HG03354 (cell line): ENCODE data around the gene RAP1GAP.
A peak's percentile ranks its signal among the peaks of the same experiment; 100 is the strongest.

ENCODE experiments used
- ATAC-seq: cut with Tn5 transposase; IDR thresholded peaks from one replicate; pipeline ENCODE4 v1.9.1; 2021; ENCODE audit warnings: mild to moderate bottlenecking; ENCODE audit not compliant: unreplicated experiment, poor library complexity, severe bottlenecking

Gene RAP1GAP

DNA sequence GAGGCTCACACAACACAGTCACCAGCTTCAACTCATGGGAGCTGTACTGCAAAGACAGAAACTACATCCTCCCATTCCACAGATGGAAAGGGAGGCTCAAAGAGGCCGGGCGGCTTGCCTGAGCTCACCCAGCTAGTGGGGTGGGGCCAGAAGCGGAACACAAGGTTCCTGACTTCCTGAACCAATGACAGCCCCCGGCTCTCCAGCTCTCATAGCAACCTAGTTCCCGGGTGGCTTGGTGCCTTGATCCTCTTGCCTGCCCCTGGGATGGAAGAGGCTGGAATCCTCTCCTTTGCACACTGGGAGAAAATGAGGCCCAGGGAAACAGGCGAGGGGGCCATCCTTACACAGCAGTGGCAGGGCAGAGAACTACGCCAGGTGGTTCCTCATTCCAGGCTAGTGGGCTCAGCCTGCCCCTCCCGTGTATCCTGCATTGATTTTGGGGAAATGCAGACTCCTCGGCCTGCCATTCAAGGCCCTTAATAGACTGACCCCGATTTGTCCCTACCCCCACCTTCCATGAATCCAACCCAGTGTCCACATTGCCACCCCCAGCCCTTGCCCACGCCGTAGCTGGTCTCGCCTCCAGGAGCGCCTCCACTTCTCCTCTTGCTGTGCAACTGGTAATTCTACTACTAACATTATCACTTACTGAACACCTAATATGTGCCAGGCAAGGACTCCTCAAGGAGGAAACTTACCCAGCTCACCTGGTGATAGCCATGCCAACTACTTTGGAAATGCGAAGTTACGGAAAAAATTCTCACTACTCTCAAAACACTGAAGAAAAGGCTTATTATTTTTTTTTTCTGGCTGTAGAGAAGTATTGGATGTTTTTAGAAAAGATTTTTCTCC lies 5.0 kb downstream of the RAP1GAP start:
- ATAC-seq, result no peak

DNA sequence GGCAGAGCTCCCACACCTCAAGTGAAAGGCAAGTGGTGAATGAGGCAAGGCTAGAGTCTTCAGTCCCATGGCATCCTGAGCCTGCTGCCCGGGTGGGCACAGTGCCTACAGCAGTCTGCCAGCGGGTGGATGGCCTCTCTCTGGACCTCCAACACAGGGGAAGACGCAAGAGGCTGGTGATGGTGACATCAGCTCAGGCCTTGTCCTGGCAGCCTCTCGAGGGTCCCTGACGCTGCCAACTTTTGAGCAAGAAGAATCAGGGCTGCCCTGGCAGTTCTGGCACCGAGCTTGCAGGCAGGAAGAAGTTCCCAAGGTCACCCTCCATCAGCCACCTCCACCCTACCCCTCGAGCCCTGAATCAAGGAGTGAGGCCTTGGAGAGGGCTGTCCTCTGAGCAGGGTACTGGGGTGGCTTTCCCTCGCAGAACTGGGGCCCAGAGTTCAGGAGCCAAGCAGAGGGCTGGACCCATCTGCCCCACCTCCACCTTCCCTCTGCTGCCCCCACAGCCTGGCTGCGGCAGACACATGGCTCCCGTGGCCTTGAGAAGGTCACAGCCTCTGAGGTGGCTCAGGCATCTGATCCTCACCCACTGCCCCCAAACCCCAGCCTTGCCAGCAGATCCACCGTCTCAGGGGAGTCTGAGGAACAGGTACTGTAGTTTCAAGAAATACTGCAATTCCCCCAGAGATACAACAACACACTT lies 5.8 kb downstream of the RAP1GAP start:
- ATAC-seq, result no peak

DNA sequence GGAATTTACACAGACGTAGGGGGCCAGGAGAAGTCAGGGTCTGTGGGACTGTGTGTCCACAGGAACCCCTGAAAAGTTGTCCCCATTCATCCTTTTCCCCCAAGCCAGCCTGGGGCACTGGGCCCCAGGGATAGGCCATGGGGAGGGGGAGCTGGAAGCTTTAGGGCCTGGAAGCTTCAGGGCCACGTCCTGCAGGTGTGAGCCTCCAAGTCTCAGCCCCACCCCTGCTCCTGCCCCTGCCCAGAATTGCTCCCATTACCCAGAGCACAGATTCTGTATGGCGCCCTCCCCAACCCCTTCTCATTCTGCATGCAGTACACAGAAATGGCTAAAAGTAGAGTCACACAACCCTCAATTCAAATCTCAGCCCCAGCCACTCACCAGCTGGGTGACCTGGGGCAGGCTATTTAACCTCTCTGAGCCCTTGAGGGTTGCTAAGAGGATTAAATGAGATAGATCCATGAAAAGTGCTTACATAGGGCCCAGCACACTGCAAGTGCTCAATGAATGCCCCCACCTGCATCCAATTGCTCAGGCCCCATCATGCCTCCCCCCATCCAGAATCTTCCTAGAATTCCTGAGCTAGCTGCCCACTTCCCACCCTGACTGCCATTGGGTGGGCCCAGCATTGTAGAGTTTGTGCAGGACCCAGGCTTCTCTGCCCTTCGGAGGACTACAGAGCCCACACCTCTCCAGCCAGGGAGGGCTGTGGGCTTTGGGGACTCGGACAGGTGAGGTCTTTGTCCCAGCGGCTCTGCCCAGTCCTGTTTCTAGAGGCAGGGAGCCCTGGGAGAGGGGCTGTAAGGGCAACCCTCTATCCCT lies 6.5 kb downstream of the RAP1GAP start:
- no peak for ATAC-seq

DNA sequence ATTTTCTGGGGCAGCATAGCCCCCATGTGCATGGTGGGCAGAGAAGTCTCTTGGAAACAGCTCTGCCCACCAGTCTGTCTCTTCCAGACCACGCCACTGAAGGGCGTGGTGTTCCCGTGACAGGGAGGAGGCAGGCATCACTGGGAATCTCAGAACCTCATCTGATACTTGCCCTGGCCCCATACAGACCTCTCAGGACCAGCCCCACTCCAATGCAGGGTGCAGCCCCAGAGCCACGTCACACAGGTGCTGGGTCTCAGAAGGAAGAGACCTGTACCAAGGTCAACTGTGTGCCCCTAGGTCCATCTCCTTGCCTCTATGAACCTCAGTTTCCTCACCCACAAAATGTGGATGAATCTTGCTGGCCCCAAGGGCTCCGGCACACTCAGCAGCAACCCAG lies 7.3 kb downstream of the RAP1GAP start:
- no peak for ATAC-seq

DNA sequence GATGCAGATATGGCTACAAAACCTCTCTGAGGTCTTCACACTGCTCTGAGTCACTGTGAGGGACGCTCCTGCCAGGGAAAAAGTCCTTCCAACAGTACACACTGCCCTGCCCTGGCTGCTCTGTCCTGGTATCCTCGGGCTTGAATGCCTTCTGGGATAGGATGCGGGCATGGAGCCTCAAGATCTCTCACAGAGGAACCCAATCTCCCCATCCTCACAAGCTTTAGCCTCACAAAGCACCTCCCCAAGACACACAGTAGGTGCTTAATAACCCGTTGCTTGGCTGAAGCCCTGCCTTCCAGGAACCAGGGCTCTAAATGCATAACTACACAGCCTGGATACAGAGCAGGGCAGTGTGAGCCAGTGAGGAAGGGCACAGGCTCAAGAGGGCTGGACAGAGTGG lies 9.2 kb downstream of the RAP1GAP start:
- ATAC-seq, result no peak

DNA sequence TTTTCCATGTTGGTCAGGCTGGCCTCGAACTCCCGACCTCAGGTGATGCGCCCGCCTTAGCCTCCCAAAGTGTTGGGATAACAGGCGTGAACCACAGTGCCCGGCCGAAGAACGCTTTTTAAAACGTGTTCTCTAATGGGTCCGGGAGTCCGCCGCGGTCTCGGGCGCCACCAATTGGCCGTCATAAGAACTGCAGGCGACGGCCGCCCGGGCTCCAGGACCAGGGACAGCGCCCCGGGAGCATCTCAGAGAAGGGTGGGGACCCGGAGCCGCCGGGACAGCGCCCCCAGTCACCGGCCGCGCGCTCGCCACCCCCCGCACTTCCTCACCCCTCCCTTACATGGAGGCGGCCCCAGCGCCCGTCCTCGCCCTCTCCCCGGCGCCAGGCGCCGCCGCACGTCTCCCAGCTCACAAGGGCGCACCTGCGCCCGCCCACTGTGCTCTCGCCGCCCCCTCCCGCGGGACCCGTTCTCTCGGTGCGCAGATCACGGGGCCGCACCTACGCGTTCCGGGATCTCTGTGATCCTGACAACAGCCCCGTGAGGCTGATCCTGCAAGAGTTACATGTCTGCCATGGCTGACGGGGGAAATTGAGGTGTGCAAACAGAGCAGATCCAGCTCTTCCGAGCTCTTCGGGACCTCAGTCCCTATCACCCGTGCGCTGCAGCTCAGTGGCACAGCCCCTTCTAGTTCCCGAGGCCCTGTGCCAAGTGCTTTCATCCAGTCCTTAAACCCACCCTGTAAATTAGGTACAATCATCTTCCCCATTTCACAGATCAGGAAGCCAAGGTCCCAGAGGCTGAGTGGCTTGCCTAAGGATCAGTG lies 9.8 kb downstream of the RAP1GAP start:
- ATAC-seq, result peak; percentile 47

DNA sequence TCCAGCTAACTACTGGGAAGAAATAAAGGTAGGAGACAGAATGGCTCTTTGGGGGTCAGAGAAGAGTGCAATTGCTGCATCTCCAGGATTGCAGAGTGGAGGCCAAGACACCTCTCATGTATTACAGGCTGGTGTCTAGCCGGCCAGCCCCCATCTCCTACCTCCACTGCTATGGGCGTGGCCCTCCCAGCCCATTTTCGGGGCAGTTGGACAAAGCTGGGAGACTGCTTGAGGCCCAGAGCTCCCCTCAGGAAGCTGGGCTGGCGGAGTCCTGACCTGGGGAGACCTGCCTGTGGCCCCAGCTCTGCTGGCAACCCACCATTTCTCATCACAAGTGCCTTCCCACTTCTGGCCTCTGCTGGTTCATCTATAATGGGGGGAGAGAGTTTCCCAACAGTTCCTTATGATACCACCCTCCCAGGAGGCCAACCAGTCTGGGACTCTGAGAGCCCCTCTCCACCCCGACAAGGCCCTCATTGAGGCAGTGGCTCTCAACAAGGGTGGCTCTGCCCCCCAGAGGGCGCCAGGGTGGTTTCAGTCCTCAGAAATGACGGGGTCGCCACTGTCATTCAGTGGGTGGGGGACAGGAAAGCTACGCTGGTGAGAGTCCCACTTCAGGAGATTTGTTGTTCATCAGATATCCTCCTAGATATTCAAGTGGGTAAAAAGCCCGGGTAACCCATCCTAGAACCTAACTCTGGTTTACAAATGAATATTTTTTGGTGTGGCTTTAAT lies 11.5 kb downstream of the RAP1GAP start:
- ATAC-seq, result no peak

DNA sequence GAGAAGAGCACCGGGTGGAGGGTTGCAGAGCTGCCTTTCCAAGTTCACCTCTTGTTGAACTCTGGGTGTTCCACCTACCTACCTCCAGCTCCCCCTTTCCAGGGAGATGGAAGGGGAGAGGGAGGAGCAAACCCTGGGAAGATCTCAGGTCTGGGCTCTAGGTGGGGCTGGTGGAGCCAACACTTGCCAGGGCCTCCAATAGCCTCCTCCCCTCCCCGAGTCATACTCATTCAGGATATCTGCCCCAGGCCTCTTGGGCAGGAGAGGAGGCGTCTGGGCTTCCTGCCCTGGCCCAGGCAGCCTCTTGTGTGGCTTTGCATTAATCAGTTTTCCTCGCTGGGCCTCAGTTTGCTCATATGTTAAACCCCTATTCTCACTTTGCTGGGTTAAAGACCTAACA lies 13.4 kb downstream of the RAP1GAP start:
- no peak for ATAC-seq

DNA sequence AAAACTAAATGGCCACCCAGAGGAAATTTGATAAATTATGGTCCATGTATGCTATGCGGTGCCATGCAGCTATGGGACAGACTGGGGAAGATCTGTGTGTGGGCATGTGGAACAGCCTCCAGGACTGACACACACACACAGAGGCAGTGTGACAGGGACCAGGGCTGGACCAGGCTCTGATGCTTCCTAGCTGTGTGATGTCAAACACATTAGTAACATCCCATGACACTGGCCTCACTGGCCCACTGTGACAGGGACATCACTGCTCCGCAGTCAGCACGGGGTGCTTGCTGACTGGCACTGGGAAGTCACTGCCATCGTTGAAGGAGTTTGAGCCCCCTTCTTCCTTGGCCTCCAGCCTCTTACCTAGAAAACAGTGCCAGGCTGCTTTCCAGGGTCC lies 13.9 kb downstream of the RAP1GAP start:
- no peak for ATAC-seq

DNA sequence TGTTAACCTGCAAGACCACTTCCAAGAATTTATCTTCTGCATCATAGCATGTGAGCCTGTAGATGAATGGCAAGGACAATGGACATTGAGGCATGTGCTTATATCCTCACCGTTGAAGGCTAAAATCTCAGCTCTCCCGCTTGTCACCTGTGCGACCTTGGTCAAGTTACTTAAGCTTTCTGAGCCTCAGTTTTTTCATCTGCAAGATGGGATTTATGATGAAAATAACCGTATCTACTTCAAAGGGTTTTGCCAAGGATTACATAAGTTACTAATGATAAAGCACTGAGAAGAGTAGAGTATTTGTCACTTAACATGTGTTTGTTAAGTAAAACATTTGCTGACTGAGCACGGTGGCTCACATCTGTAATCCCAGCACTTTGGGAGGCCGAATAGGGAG lies 14.9 kb downstream of the RAP1GAP start:
- no peak for ATAC-seq

DNA sequence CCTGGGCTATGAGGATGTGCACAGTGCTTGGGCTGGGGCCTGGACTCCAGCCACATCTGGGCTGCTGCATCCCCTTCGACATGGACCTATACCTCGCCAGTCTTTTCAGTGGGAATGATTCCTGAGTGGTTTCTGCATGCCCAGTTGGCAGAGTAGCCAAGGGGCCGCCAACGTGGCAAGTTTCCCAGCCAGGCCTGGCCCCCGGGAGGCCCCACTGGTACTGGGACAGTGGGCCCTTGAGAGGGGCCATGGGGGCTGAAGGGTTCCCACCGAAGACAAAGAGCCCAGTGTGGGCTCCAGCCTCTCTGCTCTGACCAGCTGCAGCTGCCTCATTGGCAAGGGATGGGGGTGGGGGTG lies 15.4 kb downstream of the RAP1GAP start:
- ATAC-seq, result no peak

DNA sequence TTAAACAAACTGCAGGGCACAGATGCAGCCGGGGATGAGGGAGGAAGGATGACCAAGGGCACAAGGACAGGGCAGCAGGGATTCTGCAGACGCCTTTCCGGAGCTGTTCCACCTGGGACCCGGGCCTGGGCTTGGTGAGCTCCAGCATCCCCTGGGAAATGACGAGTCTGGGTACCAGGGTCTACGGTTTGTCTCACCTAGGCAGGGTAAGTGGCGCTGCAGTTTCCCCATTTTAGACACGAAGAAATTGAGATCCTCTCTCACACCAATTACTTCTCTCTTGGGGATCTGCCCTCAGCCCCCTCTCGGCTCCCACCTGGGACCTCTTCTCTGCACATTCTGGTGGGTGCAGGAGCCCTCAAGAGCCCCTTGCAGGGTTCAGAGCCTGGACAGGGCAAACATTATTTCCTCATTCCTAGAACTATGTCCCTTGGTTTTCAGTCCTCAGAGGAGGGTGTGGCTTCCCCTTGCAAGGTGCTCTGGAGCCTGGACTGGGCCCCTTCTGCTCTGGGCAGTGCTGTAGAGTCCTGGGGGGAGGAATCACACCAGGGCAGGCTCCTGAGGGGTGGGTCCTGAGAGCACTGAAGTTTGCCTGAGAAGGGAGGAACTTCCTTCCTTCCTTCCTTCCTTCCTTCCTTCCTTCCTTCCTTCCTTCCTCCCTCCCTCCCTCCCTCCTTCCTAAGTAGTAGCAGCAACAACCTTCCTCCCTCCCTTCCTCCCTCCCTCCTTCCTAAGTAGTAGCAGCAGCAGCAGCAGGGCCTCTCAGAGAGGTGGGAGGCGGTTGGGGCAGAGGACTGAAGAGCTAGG lies 16.0 kb downstream of the RAP1GAP start:
- no peak for ATAC-seq

DNA sequence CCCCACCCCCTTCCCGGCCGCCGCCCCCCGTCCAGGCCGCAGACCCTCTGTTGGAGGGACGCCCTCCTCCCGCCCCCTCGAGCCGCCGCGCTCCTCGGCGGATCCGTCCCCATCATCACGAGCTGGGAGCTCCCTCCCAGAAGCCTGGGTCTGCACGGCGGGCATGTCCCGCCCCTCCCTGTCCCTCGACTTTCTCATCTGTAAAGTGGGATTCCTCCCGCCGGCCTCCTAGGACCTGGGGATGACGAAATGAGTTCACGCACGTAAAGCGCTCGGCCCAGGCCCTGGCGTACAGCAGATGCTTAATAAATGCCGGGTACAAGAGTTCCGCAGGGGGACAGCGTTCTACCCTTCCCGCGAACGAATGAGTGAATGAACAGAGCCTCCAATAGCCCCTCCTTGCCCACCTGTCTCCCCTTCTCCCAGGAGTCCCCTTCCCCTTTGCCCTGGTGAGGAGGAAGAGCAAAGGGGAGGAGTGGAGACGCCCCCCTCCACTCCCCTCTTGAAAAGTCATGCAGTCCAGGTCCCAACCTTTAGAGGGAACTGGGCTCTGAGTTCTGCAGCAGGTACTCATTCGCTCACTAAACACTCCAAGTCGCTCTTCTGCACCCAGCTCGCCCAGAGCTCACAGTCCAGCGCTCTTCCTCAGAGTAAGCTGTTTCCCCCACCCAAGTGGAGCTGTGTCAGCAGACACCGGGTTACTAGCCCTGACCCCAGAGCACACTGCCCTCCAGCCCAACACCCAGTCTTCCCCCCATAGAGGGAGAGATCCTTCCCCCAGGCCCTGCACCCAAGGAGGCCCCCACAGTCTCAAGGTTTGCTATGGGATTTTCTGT lies 16.8 kb downstream of the RAP1GAP start:
- ATAC-seq, result no peak

DNA sequence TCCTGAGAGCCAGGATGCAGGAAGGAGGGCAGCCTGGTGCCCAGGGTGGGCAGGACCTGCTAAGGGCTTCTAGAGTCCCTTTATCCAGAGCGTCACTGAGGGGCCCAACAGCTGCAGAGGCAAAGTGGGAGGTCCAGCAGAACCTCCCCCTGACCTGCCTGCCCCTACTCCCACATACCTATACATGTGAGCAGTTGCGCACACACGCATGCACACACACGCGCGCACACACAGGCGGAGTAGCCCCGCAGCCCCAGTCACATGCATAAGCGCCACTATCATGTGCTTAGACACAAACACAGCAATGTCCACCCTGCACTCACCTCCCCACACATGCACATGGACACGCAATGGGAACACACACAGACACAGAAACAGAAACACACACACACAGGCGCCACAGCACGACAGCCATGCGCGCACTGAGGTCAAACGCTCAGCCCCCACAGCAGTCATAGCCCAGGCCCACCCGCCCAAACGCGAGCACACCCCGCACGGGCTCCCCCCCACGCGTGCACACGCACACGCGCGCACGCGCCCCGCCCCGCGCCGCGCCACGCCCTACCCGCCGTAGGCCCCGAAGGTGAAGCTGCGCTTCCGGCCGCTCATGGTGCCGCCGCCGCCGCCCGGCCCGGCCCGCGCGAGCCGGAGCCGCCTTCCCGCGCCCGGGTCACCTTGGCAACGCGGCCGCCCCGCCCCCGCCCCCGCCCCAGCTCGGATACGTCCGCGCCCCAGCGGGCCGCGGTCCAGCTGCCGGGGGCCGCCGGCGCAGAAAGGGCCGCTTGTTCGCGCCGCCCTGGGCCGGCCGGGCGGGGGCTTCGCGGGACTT lies 17.7 kb downstream of the RAP1GAP start:
- ATAC-seq, result no peak

DNA sequence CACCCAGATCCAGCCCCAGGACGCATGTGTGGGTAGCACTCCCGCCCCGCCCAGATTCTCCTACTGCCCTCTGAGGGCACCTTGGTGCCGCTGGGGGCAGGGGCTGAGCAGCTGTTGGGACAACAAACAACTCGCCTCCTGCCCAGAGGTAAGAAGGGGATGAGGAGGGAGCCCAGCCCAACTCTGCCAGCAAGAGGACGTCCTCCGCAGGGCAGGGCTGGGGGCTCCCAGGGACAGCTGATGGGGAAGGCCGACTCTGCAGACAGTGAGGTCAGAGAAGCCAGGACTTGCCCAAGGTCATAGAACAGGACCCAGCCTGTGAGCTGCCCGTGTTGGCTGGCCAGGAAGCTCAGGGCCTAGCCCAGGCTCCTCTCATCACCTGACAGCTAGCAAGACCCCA lies 18.8 kb downstream of the RAP1GAP start:
- no peak for ATAC-seq

DNA sequence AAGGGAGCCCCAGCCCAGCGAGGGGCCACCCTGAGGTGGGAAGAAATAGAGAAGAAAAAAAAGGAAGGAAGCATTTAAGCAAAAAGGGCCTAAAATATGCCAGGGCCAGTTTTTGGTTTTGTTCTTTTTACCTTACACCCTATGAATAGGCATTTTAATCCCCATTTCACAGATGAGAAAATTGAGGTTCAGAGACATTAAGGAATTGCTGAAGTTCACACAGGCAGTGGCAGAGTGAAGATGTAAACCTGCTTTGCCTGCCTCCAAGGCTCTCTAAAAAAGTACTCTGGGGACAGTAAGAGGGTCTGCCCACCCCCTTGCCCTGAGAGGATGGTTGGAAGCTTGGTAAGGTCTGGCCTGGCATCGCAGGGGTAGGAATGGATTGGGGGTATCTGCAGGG lies 19.8 kb downstream of the RAP1GAP start:
- ATAC-seq, result no peak

DNA sequence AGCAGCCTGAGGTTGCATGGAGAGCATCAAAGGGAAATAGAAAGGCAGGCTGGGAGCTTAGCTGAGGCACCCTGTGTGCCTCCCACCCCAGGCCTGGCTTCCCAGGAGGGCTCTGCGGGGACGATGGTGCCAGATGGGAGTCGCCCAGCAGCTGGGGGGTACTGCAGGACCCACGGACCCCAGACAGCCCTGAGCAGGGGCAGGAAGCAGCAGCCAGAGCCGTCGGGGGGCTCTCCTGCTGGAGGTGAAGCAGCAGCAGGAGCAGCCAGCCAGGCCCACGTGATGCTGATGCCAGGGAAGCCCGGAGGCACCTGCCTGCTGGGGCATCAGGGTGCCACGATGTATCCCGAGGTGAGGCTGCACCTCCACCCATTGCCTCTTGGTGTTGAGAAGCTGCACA lies 20.4 kb downstream of the RAP1GAP start:
- ATAC-seq, result no peak
